PC-3 (cell line): ENCODE results near the gene BFAR. TPM values are rescaled to one million over a fixed set of nuclear protein-coding genes. Genes with fewer than 3 reads are reported as not detected.
"Not testable (repeated sequence)": the region's sequence is repeated elsewhere in the genome, so short reads cannot be mapped to it uniquely, and the experiment has no call there.

Source experiments
- ATAC-seq: fragments of 200-7000 bp; cut with Tn5 transposase; 2 replicates; pipeline ENCODE4 v1.9.1; 2020; ENCODE audit warnings: mild to moderate bottlenecking, moderate library complexity
- BruUV-seq: library from RNA; stranded (reverse); fragments of 400-500 nt; replicated peaks from 2 replicates; lab custom pipeline; 2021; lab: Mats Ljungman, UMichigan
- CTCF ChIA-PET: fragments of 300-600 bp; sonication (Branson Sonifier 250); formaldehyde crosslinking; loops from one replicate; lab custom pipeline; 2022; ENCODE audit warnings: antibody characterized with exemption; lab: Charles Lee
- POLR2A ChIA-PET: fragments of 300-600 bp; sonication (Branson Sonifier 250); formaldehyde crosslinking; loops from one replicate; lab custom pipeline; 2022; ENCODE audit warnings: antibody characterized with exemption; ENCODE audit not compliant: unreplicated experiment; lab: Charles Lee
- DNase-seq: peaks from one replicate; pipeline ENCODE4 v3.0.0-alpha.2; 2015
- H2AFZ ChIP-seq: fragments of 300-600 bp; sonication (generic); 2 replicates; pipeline ENCODE4 v1.6.0; 2016; ENCODE audit warnings: antibody characterized with exemption, low read length
- H3F3A ChIP-seq: fragments of 300-600 bp; sonication (generic); one replicate; pipeline ENCODE4 v1.6.0; 2017; ENCODE audit warnings: antibody characterized with exemption, low read length, control low read depth, mild to moderate bottlenecking; ENCODE audit not compliant: unreplicated experiment
- H3K27ac ChIP-seq: fragments of 300-600 bp; sonication (generic); 2 replicates; pipeline ENCODE4 v1.5.1; 2016; ENCODE audit warnings: mild to moderate bottlenecking, low read length
- H3K27me3 ChIP-seq: fragments of 300-600 bp; sonication (generic); 2 replicates; pipeline ENCODE4 v1.6.1; 2016; ENCODE audit warnings: low read length, mixed read lengths
- H3K36me3 ChIP-seq: fragments of 300-600 bp; sonication (generic); 2 replicates; pipeline ENCODE4 v1.6.1; 2016; ENCODE audit warnings: low read depth, mixed run types, low read length, mixed read lengths
- H3K4me1 ChIP-seq: fragments of 300-600 bp; sonication (generic); 2 replicates; pipeline ENCODE4 v1.5.1; 2016; ENCODE audit warnings: low read length; ENCODE audit not compliant: insufficient read depth
- H3K4me2 ChIP-seq: fragments of 300-600 bp; sonication (generic); 2 replicates; pipeline ENCODE4 v1.6.0; 2016; ENCODE audit warnings: low read length
- H3K4me3 ChIP-seq: fragments of 300-600 bp; sonication (generic); 2 replicates; pipeline ENCODE4 v1.5.1; 2016; ENCODE audit warnings: mild to moderate bottlenecking, low read length, mixed read lengths
- H3K79me2 ChIP-seq: fragments of 300-600 bp; sonication (generic); 2 replicates; pipeline ENCODE4 v1.6.1; 2017; ENCODE audit warnings: low read length, mixed read lengths
- H3K9ac ChIP-seq: fragments of 300-600 bp; sonication (generic); 2 replicates; pipeline ENCODE4 v1.6.0; 2016; ENCODE audit warnings: mild to moderate bottlenecking, low read length
- H3K9me2 ChIP-seq: fragments of 300-600 bp; sonication (generic); replicated peaks from 2 replicates; pipeline ENCODE4 v1.6.1; 2016; ENCODE audit warnings: mixed run types, low read length, mixed read lengths
- H3K9me3 ChIP-seq: fragments of 300-600 bp; sonication (generic); 2 replicates; pipeline ENCODE4 v1.6.1; 2016; ENCODE audit warnings: low read length, mixed read lengths
- H4K20me1 ChIP-seq: fragments of 300-600 bp; sonication (generic); 2 replicates; pipeline ENCODE4 v1.6.1; 2016; ENCODE audit warnings: low read length, mixed read lengths
- intact Hi-C: fragments of 100-400 bp; cut with micrococcal nuclease; formaldehyde crosslinking; loops from 2 replicates; pipeline ENCODE4 v1.9.0; 2023
- total RNA-seq: library from RNA; depleted of rRNA; stranded (reverse); fragments of >200 nt; gene quantifications from 2 replicates; pipeline ENCODE4 v1.2.3, GENCODE V29; 2014; rRNA removed

Gene BFAR
- total RNA-seq, 1 experiment from 2014 or later, result 26.9 TPM

GRCh38 chr16:14702672-14703071 is 69.9 kb downstream of the BFAR start:
- H3K4me2 ChIP-seq, H2AFZ ChIP-seq, H3K4me3 ChIP-seq, H3K9ac ChIP-seq, POLR2A ChIA-PET, H3F3A ChIP-seq, H3K79me2 ChIP-seq, intact Hi-C loops, H3K4me1 ChIP-seq, H4K20me1 ChIP-seq, BruUV-seq, H3K27me3 ChIP-seq, CTCF ChIA-PET, H3K27ac ChIP-seq, DNase-seq, H3K9me3 ChIP-seq, H3K9me2 ChIP-seq, H3K36me3 ChIP-seq: not testable (repeated sequence)
- ATAC-seq, result peak; percentile 12

GRCh38 chr16:14703156-14704011 is 70.6 kb downstream of the BFAR start, which contains the start of gene NPIPA3:
Gene NPIPA3, plus strand, starts transcription at chr16:14703411. Its CDS starts 5,533 bp downstream, at chr16:14708944.
- H3K9me3 ChIP-seq, H3K9ac ChIP-seq, POLR2A ChIA-PET, intact Hi-C loops, H4K20me1 ChIP-seq, H3F3A ChIP-seq, H2AFZ ChIP-seq, H3K4me1 ChIP-seq, CTCF ChIA-PET, BruUV-seq, H3K79me2 ChIP-seq, H3K27ac ChIP-seq, H3K9me2 ChIP-seq, DNase-seq, H3K36me3 ChIP-seq, H3K4me3 ChIP-seq, H3K4me2 ChIP-seq, H3K27me3 ChIP-seq: not testable (repeated sequence)
- peak; percentile 93 for ATAC-seq

Other genes starting within 250 kb of the BFAR start
- gene PARN, start 2.7 kb upstream of the BFAR start, total RNA-seq, result 29.0 and 34.7 TPM in 2 replicates
- gene PLA2G10, start 61.4 kb downstream of the BFAR start, total RNA-seq, result 0.22 TPM in 1 of 2 replicates, not detected in the other
- 1.1 and 1.4 TPM in 2 replicates for gene NPIPA3, start 70.5 kb downstream of the BFAR start, total RNA-seq
- 0.98 and 1.4 TPM in 2 replicates for gene NPIPA2, start 109.6 kb downstream of the BFAR start, total RNA-seq
- gene NOMO1, start 200.8 kb downstream of the BFAR start, total RNA-seq, result 72.4 and 76.1 TPM in 2 replicates